ENCODE measurements around the gene ERC2. TPM values are rescaled to one million over a fixed set of nuclear protein-coding genes. Genes with fewer than 3 reads are reported as not detected.
"Not testable (repeated sequence)": the region's sequence is repeated elsewhere in the genome, so short reads cannot be mapped to it uniquely, and the experiment has no call there.

Gene ERC2
- total RNA-seq (2.0 TPM), polyA plus RNA-seq (ENCODE audit: insufficient read depth in 1 of 8, insufficient read length in 8 of 8, low replicate concordance in 1 of 8) (1 to 10 TPM in 3 of 8 donors, under 1 TPM in 5; 0.52 to 1.6 (median 0.81) TPM)
- long read RNA-seq, donor 1 = 0 reads
- long read RNA-seq, donor 2 = 0 reads
- long read RNA-seq, donor 3 = 0 reads
- long read RNA-seq, donor 4 = 0 reads
- long read RNA-seq, donor 5 = 0 reads
- long read RNA-seq, donor 6 = 0 reads
- long read RNA-seq, donor 7 = 0 reads
- long read RNA-seq, donor 8 = 0 reads
- long read RNA-seq, donor 9 = 0 reads
- long read RNA-seq, donor 10 = 0 reads
- long read RNA-seq, donor 11 = 0 reads

- H3K27ac ChIP-seq (ENCODE audit: low read length) = no peak within 1 kb of the TSS
- H3K27me3 ChIP-seq (ENCODE audit: control insufficient read depth, insufficient read depth, low read length) = peaks cover 31% of the 10 kb centered on the region
- DNase-seq = peak; percentile 80
- peaks cover 11% of the 10 kb centered on the region for H3K4me1 ChIP-seq (ENCODE audit: control insufficient read depth, insufficient read depth, low read length)
- peak within 1 kb of the TSS; percentile 46 for H3K4me3 ChIP-seq (ENCODE audit: low read length)
- WGBS (ENCODE audit: insufficient coverage) = 3% methylated on average over 65 of the region's 82 CpGs
- no peaks in the 10 kb centered on the region for H3K36me3 ChIP-seq (ENCODE audit: control insufficient read depth, insufficient read depth, low read length)
- H3K9me3 ChIP-seq (replicated peaks; ENCODE audit: control insufficient read depth, low read depth, low read length) = no peaks in the 10 kb centered on the region
These were observed at the start of gene ERC2 for GRCh38 chr3:56468184-56469106. TSS of gene ERC2 (minus strand) at chr3:56468467.

- DNase-seq = no peak
- H3K27ac ChIP-seq (ENCODE audit: low read length) = no peak overlapping the region
- no peaks in the 10 kb centered on the region for H3K27me3 ChIP-seq (ENCODE audit: control insufficient read depth, insufficient read depth, low read length)
- H3K9me3 ChIP-seq (replicated peaks; ENCODE audit: control insufficient read depth, low read depth, low read length) = no peaks in the 10 kb centered on the region
- H3K4me3 ChIP-seq (ENCODE audit: low read length) = no peak overlapping the region
- 20% methylated on average over 1 of the region's 3 CpGs for WGBS (ENCODE audit: insufficient coverage)
- H3K36me3 ChIP-seq (ENCODE audit: control insufficient read depth, insufficient read depth, low read length) = no peaks in the 10 kb centered on the region
- H3K4me1 ChIP-seq (ENCODE audit: control insufficient read depth, insufficient read depth, low read length) = no peaks in the 10 kb centered on the region
These were observed 34.5 kb upstream of the ERC2 start for GRCh38 chr3:56502738-56503137.

DNA sequence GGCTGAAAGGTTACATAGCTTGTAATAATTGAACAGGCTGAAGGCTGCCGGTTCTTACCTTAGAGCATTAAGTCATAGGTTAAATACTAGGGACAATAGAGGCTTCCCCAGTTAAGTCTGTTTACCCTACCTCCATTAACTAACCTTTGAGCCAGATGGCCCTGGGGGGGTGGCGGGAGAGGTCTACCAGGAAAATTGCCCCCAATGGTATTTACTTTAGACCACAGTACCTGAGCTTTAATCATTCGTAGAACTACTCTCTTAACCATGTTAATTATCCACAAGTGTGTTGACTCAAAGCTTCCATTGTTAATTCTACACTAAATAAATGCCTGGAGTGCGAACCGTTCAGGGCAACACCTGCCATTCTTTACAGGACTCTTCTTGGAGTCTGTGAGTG, 28.1 kb upstream of the ERC2 start:
- not testable (repeated sequence) for H3K9me3 ChIP-seq (replicated peaks; ENCODE audit: control insufficient read depth, low read depth, low read length); H3K27me3 ChIP-seq (ENCODE audit: control insufficient read depth, insufficient read depth, low read length); H3K36me3 ChIP-seq (ENCODE audit: control insufficient read depth, insufficient read depth, low read length); H3K4me1 ChIP-seq (ENCODE audit: control insufficient read depth, insufficient read depth, low read length); H3K27ac ChIP-seq (ENCODE audit: low read length); H3K4me3 ChIP-seq (ENCODE audit: low read length); DNase-seq
- 65% methylated on average over 2 of the region's 5 CpGs for WGBS (ENCODE audit: insufficient coverage)

DNA sequence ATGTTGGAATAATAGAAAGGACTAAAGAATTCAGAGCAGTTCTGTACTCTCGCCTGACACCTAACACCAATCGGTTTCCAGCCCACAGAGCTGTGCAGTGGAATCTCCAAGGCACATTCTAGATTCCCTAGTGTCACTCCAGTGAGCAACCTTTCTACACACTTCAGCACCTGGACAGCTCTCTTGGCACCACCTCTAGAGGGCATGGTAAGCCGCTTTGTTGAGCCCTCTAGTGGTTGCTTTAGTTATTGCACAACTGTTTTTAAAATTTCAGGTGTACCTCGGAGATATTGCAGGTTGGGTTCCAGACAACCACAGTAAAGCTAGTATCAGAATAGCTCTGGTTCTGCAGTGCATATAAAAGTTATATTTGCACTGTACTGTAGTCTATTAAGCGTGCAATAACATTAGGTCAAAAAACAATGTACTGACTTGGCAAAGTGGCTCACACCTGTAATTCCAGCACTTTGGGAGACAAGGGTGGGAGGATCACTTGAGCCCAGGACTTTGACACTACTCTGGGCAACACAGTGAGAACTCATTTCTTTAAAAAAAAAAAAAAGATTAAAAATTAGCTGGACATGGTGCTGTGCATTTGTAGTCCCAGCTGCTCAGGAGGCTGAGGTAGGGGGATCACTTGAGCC, 26.5 kb upstream of the ERC2 start:
- no peak overlapping the region for H3K4me3 ChIP-seq (ENCODE audit: low read length)
- 10% methylated on average over 2 of the region's 5 CpGs for WGBS (ENCODE audit: insufficient coverage)
- no peaks in the 10 kb centered on the region for H3K36me3 ChIP-seq (ENCODE audit: control insufficient read depth, insufficient read depth, low read length)
- no peaks in the 10 kb centered on the region for H3K9me3 ChIP-seq (replicated peaks; ENCODE audit: control insufficient read depth, low read depth, low read length)
- H3K4me1 ChIP-seq (ENCODE audit: control insufficient read depth, insufficient read depth, low read length) = no peaks in the 10 kb centered on the region
- H3K27ac ChIP-seq (ENCODE audit: low read length) = no peak overlapping the region
- no peaks in the 10 kb centered on the region for H3K27me3 ChIP-seq (ENCODE audit: control insufficient read depth, insufficient read depth, low read length)
- DNase-seq = peak; percentile 94

DNA sequence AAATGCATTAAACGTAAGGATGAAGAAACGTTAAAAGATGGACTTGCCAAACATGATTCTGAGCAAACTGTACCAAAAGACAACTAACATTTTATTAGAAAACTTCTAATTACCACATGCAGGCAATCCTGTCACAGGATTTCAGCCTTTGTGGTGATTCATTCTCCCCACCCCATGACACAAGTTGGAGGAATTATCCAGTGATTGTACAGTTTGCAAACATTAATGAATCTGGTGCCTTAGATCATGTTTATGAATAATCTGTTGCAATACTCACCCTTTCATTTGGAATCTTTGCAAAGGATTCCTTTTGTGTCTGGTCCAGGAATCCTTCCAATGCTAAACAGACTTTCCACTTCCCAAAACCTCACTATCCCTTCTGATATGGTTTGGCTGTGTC, 23.3 kb upstream of the ERC2 start:
- H3K27me3 ChIP-seq (ENCODE audit: control insufficient read depth, insufficient read depth, low read length) = peaks cover 4% of the 10 kb centered on the region
- no peaks in the 10 kb centered on the region for H3K36me3 ChIP-seq (ENCODE audit: control insufficient read depth, insufficient read depth, low read length)
- H3K27ac ChIP-seq (ENCODE audit: low read length) = no peak overlapping the region
- no peak for DNase-seq
- H3K4me3 ChIP-seq (ENCODE audit: low read length) = no peak overlapping the region
- no CpG with 5 or more reads among the region's 2 CpGs for WGBS (ENCODE audit: insufficient coverage)
- no peaks in the 10 kb centered on the region for H3K4me1 ChIP-seq (ENCODE audit: control insufficient read depth, insufficient read depth, low read length)
- H3K9me3 ChIP-seq (replicated peaks; ENCODE audit: control insufficient read depth, low read depth, low read length) = no peaks in the 10 kb centered on the region

DNA sequence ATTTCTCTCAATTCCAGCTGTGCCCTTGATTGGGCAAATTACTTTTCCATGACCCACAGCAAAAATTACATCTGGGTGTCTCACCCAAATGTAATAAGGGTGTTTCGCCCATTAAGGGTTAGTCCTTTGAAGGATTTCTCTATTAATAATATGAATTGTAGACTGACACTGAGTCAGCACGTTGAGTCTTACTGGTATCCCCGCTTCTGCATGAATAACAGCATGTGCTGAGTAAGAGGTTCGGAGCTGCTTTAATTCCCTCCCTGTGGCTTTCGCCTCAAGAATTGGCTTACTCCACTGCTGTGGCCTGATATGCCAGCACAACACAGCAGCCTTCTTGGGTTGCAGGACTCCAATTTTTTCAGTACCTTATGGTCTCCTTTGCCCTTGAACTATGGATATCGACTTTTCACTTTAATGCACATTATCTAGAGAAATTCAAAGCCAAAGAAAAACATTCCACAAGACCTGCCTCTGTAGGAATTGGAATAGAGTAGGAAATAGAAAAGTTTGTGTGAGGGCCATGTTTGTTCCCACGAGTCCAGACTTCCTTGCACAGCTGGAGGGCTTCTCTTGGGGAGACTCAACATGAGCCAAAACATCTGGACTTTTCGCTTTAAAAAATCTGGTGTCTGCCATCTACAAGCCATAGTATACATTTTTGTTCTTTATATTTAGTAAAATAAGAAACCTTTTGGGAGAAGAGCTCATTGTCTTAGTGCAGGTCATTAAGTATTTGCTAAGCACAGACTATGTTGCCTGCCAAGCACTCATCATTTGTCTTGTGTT, 20.7 kb upstream of the ERC2 start:
- Histone ChIP-seq H3K4me3 (ENCODE audit: low read length) (no peak overlapping the region), H3K4me1 (ENCODE audit: control insufficient read depth, insufficient read depth, low read length) (no peaks in the 10 kb centered on the region), H3K9me3 (replicated peaks; ENCODE audit: control insufficient read depth, low read depth, low read length) (no peaks in the 10 kb centered on the region), H3K27me3 (ENCODE audit: control insufficient read depth, insufficient read depth, low read length) (peaks cover 4% of the 10 kb centered on the region), H3K27ac (ENCODE audit: low read length) (no peak overlapping the region), H3K36me3 (ENCODE audit: control insufficient read depth, insufficient read depth, low read length) (no peaks in the 10 kb centered on the region)
- 39% methylated on average over 4 of the region's 8 CpGs for WGBS (ENCODE audit: insufficient coverage)
- peak; percentile 95 for DNase-seq

DNA sequence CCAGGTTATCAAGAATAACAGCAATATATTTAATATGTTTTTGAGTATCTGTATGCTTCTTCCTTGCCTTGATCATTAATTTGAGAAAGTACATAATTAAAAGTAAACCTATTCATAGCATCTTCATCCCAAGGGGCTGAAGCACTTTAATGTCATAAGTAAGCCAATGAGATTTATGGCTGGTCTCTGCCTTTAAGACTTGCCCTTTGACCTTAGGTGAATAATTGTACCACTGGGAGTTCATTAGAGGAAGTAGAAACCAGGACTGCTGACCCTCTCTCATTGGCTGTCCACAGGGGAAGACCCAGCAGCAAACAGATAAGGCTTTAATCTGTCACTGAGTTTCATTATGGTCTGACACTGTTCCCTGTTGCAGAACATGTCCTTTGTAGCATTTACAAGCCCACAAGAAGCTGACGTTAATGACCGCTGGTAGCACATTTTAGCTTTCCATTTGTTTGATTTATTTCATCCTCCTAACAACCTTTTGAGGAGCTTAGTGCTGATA, 16.3 kb upstream of the ERC2 start:
- no CpG with 5 or more reads among the region's 2 CpGs for WGBS (ENCODE audit: insufficient coverage)
- no peaks in the 10 kb centered on the region for H3K4me1 ChIP-seq (ENCODE audit: control insufficient read depth, insufficient read depth, low read length)
- no peak overlapping the region for H3K27ac ChIP-seq (ENCODE audit: low read length)
- H3K9me3 ChIP-seq (replicated peaks; ENCODE audit: control insufficient read depth, low read depth, low read length) = no peaks in the 10 kb centered on the region
- no peak overlapping the region for H3K4me3 ChIP-seq (ENCODE audit: low read length)
- peaks cover 4% of the 10 kb centered on the region for H3K27me3 ChIP-seq (ENCODE audit: control insufficient read depth, insufficient read depth, low read length)
- no peaks in the 10 kb centered on the region for H3K36me3 ChIP-seq (ENCODE audit: control insufficient read depth, insufficient read depth, low read length)
- DNase-seq = no peak

DNA sequence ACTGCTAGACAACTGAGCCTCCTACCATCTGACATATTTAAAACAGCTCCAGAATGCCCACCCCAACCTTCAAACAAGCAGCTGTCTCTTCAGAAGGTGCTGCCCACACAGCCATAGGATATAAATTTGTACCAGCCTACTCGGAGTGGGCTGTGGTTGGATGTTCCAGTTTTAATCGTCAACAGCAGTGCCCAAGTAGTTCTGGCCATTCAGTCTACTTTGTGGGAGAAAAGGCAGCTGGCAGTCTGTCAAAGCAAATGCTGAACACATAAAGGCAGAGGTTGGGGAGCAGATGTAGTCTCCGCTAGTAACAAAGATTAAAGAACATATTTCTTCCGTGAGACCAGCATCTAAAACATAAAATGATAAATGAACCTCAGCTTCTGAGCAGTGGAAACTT, 15.9 kb upstream of the ERC2 start:
- peak; percentile 13 for DNase-seq
- 0% methylated on average over 1 of the region's 4 CpGs for WGBS (ENCODE audit: insufficient coverage)
- no peak overlapping the region for H3K27ac ChIP-seq (ENCODE audit: low read length)
- no peak overlapping the region for H3K4me3 ChIP-seq (ENCODE audit: low read length)
- no peaks in the 10 kb centered on the region for H3K36me3 ChIP-seq (ENCODE audit: control insufficient read depth, insufficient read depth, low read length)
- H3K9me3 ChIP-seq (replicated peaks; ENCODE audit: control insufficient read depth, low read depth, low read length) = no peaks in the 10 kb centered on the region
- H3K4me1 ChIP-seq (ENCODE audit: control insufficient read depth, insufficient read depth, low read length) = no peaks in the 10 kb centered on the region
- H3K27me3 ChIP-seq (ENCODE audit: control insufficient read depth, insufficient read depth, low read length) = peaks cover 4% of the 10 kb centered on the region

DNA sequence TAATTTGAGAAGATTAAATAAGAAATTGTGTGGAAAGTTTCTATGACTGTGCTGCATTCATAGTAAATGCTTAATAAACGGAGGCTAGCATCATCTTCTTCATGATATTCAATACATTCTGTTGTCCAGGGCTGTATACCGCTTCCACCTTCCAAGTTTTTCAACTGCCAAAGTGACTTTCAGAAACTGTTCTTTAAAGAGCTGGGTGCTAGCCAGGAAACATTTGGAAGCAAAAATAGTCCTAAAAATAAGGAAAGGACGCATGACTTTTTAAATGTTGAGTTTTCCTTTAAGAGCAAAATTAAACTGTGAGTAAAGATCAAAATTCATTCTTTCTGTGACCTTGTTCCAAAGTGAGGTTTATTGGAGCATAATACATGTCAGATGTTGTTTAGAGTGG, 9.4 kb upstream of the ERC2 start:
- no peaks in the 10 kb centered on the region for H3K9me3 ChIP-seq (replicated peaks; ENCODE audit: control insufficient read depth, low read depth, low read length)
- no peak overlapping the region for H3K4me3 ChIP-seq (ENCODE audit: low read length)
- no peaks in the 10 kb centered on the region for H3K36me3 ChIP-seq (ENCODE audit: control insufficient read depth, insufficient read depth, low read length)
- H3K4me1 ChIP-seq (ENCODE audit: control insufficient read depth, insufficient read depth, low read length) = no peaks in the 10 kb centered on the region
- H3K27ac ChIP-seq (ENCODE audit: low read length) = no peak overlapping the region
- no CpG with 5 or more reads among the region's 3 CpGs for WGBS (ENCODE audit: insufficient coverage)
- DNase-seq = peak; percentile 90
- no peaks in the 10 kb centered on the region for H3K27me3 ChIP-seq (ENCODE audit: control insufficient read depth, insufficient read depth, low read length)

All from muscle of leg (tissue), 16 donors.